ENCODE measurements around the gene HERC6.

DNA sequence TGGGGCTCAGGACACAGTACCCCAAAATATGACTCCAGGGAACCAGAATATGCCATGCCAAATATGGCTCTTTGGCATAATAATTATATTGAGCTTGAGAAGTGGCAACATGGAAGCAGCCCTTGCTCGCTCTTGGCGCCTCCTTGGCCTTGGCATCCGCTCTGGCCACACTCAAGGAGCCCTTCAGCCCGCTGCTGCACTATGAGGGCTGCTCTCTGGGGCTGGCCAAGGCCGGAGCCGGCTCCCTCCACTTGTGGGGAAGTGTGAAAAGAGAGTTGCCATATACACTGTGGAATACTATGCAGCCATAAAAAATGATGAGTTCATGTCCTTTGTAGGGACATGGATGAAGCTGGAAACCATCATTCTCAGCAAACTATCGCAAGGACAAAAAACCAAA lies 18.4 kb upstream of the HERC6 start:
- TF ChIP-seq, protein P1, sequence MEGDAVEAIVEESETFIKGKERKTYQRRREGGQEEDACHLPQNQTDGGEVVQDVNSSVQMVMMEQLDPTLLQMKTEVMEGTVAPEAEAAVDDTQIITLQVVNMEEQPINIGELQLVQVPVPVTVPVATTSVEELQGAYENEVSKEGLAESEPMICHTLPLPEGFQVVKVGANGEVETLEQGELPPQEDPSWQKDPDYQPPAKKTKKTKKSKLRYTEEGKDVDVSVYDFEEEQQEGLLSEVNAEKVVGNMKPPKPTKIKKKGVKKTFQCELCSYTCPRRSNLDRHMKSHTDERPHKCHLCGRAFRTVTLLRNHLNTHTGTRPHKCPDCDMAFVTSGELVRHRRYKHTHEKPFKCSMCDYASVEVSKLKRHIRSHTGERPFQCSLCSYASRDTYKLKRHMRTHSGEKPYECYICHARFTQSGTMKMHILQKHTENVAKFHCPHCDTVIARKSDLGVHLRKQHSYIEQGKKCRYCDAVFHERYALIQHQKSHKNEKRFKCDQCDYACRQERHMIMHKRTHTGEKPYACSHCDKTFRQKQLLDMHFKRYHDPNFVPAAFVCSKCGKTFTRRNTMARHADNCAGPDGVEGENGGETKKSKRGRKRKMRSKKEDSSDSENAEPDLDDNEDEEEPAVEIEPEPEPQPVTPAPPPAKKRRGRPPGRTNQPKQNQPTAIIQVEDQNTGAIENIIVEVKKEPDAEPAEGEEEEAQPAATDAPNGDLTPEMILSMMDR (IDR thresholded peaks at IDR 0.05), result no peak
- TF ChIP-seq POLR2A (IDR thresholded peaks at IDR 0.05), result no peak

Data from body of pancreas (tissue), 4 donors.